Stimulated activated CD8-positive, alpha-beta memory T cell treated with anti-CD3 and anti-CD28 coated beads, Interleukin-12 subunit alpha, Interleukin-12 subunit beta, amount 100 ng/mL, for 1 hour (primary cell): Measurements from ENCODE around the gene PCIF1.
"Not testable (repeated sequence)": the region's sequence is repeated elsewhere in the genome, so short reads cannot be mapped to it uniquely, and the experiment has no call there.

Experiments used
- DNase-seq: peaks from one replicate; pipeline ENCODE4 v3.0.0-alpha.2; 2020; ENCODE audit warnings: low read depth

Gene PCIF1

GRCh38 chr20:45994761-45995493, 60.4 kb downstream of the PCIF1 start:
- no peak for DNase-seq

- not testable (repeated sequence) for DNase-seq
These were observed 61.1 kb downstream of the PCIF1 start for GRCh38 chr20:45995495-45996097.

DNA sequence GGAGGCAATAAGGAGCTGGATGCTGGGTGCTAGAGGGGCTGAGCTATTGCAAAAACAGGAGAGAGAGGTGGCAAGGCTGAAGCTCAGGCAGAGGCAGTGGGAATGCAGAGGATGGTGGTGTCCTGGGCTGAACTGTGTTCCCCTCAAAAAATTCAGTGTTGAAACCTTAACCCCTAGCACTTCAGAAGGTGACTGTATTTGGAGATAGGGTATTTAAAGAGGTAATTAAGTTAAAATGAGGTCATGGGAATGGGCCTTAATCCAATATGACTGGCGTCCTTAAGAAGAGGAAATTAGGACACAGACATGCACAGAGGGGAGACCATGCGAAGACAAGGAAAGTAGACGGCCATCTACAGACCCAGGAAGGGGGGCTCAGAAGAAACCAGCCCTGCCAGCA, 62.7 kb downstream of the PCIF1 start:
- DNase-seq: no peak
